ENCODE results near the gene MADD. TPM values are rescaled to one million over a fixed set of nuclear protein-coding genes. Genes with fewer than 3 reads are reported as not detected.

Gene MADD
- total and polyA plus RNA-seq, 2 donors (not counting 3 experiments of a cell fraction or from before 2014, with no cell fraction given): 35.3 to 36.8 TPM

DNA sequence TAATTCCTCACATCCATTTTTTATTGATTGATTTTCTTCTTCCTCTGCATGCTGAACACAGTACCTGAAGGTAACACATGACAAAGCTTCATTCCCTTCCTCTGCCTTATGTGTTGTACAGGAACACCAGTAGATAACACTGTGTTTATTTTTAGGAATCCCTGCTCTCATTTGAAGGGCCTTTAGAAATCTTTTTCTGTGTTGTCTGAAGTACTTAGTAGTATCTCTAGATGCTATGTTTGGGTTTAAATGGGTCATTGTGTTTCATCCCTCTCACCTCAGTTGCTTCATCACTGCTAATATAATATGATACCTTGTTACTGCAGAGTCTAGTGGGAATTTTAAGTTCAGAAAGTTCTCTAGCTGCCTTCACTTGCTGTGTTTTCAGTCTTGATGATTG lies 10.2 kb downstream of the MADD start:
- Histone ChIP-seq H3K27me3 (ENCODE audit: control insufficient read depth in 2 of 2, insufficient read depth in 2 of 2, low read length in 2 of 2) (no peaks in the 10 kb centered on the region), H2AFZ (ENCODE audit: low read depth, low read length) (no peak overlapping the region), H3K27ac (ENCODE audit: insufficient read depth, low read depth, low read length) (no peak overlapping the region), H3K9ac (replicated peaks; ENCODE audit: extremely low read depth, insufficient read depth, low read length) (no peak overlapping the region), H3K9me3 (replicated peaks; ENCODE audit: control insufficient read depth, insufficient read depth, low read length) (no peaks in the 10 kb centered on the region), H4K20me1 (replicated peaks; ENCODE audit: control insufficient read depth, extremely low read depth, insufficient read depth, low read length) (no peaks in the 10 kb centered on the region), H3K9me1 (replicated peaks; ENCODE audit: control insufficient read depth, extremely low read depth, insufficient read depth, low read length) (no peaks in the 10 kb centered on the region), H3K36me3 (ENCODE audit: control insufficient read depth in 2 of 2, extremely low read depth in 1 of 2, insufficient read depth in 2 of 2, low read length in 2 of 2) (peaks cover 28 to 54% of the 10 kb centered on the region in 2 experiments), H3K4me2 (ENCODE audit: insufficient read depth, low read length) (no peak overlapping the region), H3K79me2 (ENCODE audit: control insufficient read depth, insufficient read depth, low read length) (no peaks in the 10 kb centered on the region), H3K4me1 (ENCODE audit: control insufficient read depth, extremely low read depth, insufficient read depth, low read length) (no peaks in the 10 kb centered on the region), H3K4me3 (replicated peaks in 1 of 3; ENCODE audit: insufficient read depth in 1 of 3, low read depth in 1 of 3, low read length in 3 of 3) (no peak overlapping the region)
- BruUV-seq (replicated peaks): no TSS peak
- POLR2A ChIA-PET: no interaction called here
- CTCF ChIA-PET: interaction anchor here (1.7 to 1.9 kb wide), 2 partner anchors 7 to 75 kb away, joined by 4 to 6 read pairs; no protein-coding TSS in a partner anchor
- no peak for TF ChIP-seq POLR2A (IDR thresholded peaks at IDR 0.05; ENCODE audit: low read depth, low read length)
- no peak for TF ChIP-seq JUN (IDR thresholded peaks at IDR 0.05; ENCODE audit: borderline replicate concordance, insufficient read depth, insufficient read length, low read depth)
- TF ChIP-seq POLR2AphosphoS5 (IDR thresholded peaks at IDR 0.05; ENCODE audit: insufficient read depth, low read depth, low read length): no peak
- TF ChIP-seq MYC (IDR thresholded peaks at IDR 0.05; ENCODE audit: low read depth, low read length): no peak
- TF ChIP-seq FOS (IDR thresholded peaks at IDR 0.05; ENCODE audit: borderline replicate concordance, insufficient read depth, low read length): no peak
- TF ChIP-seq, protein P1, sequence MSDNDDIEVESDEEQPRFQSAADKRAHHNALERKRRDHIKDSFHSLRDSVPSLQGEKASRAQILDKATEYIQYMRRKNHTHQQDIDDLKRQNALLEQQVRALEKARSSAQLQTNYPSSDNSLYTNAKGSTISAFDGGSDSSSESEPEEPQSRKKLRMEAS (IDR thresholded peaks at IDR 0.05; ENCODE audit: insufficient read depth, insufficient read length): no peak
- TF ChIP-seq, protein P2, sequence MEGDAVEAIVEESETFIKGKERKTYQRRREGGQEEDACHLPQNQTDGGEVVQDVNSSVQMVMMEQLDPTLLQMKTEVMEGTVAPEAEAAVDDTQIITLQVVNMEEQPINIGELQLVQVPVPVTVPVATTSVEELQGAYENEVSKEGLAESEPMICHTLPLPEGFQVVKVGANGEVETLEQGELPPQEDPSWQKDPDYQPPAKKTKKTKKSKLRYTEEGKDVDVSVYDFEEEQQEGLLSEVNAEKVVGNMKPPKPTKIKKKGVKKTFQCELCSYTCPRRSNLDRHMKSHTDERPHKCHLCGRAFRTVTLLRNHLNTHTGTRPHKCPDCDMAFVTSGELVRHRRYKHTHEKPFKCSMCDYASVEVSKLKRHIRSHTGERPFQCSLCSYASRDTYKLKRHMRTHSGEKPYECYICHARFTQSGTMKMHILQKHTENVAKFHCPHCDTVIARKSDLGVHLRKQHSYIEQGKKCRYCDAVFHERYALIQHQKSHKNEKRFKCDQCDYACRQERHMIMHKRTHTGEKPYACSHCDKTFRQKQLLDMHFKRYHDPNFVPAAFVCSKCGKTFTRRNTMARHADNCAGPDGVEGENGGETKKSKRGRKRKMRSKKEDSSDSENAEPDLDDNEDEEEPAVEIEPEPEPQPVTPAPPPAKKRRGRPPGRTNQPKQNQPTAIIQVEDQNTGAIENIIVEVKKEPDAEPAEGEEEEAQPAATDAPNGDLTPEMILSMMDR (IDR thresholded peaks at IDR 0.05; ENCODE audit: extremely low read depth in 1 of 2, insufficient read depth in 1 of 2, low read depth in 1 of 2, low read length in 2 of 2): no peak
- no peak for TF ChIP-seq EZH2 (IDR thresholded peaks at IDR 0.05; ENCODE audit: borderline replicate concordance, low read depth, low read length, severe bottlenecking)
- no peak for TF ChIP-seq GATA2 (IDR thresholded peaks at IDR 0.05; ENCODE audit: insufficient read depth, insufficient read length, low read depth, low read length)
- dilution Hi-C loops (cut with MboI; ENCODE audit: extremely low pct_ligation_motif_present, low sequenced_read_pairs) (no loop called here), intact Hi-C loops (cut with micrococcal nuclease) (no loop called here)
- DNase-seq (ENCODE audit: low read depth, low spot score) (no peak), FAIRE-seq (no peak)

Measured in endothelial cell of umbilical vein (primary cell).